OCI-LY3 (cell line): ENCODE results near the gene COX17.

Source experiments
- H2AFZ ChIP-seq: fragments of 200-600, 300-600 bp; shearing (Covaris generic); 2 replicates; pipeline ENCODE4 v1.6.0; 2014; ENCODE audit warnings: antibody characterized with exemption, low read depth, low read length
- H3K27ac ChIP-seq: fragments of 200-600, 300-600 bp; sonication (generic); 2 replicates; pipeline ENCODE4 v1.5.1; 2014; ENCODE audit warnings: mild to moderate bottlenecking, low read length, moderate library complexity, mixed read lengths
- H3K27me3 ChIP-seq: fragments of 200-600, 300-600 bp; sonication (generic); 2 replicates; pipeline ENCODE4 v1.6.1; 2014; ENCODE audit warnings: low read depth, low read length, mixed read lengths
- H3K36me3 ChIP-seq: fragments of 200-600, 300-600 bp; sonication (generic); replicated peaks from 2 replicates; pipeline ENCODE3; 2014; ENCODE audit warnings: low read depth, low read length, mixed read lengths
- H3K4me1 ChIP-seq: fragments of 300-600, 200-600 bp; sonication (generic); 2 replicates; pipeline ENCODE4 v1.6.1; 2014; ENCODE audit warnings: low read length, mixed read lengths
- H3K4me2 ChIP-seq: fragments of 200-600, 300-600 bp; sonication (generic); 2 replicates; pipeline ENCODE4 v1.6.1; 2014; ENCODE audit warnings: low read length, mixed read lengths
- H3K4me3 ChIP-seq: fragments of 300-600, 200-600 bp; sonication (generic); 2 replicates; pipeline ENCODE4 v1.5.1; 2014; ENCODE audit warnings: antibody characterized with exemption, mild to moderate bottlenecking, low read length, moderate library complexity
- H3K79me2 ChIP-seq: fragments of 300-600, 200-600 bp; shearing (Covaris generic); 2 replicates; pipeline ENCODE4 v1.6.1; 2014; ENCODE audit warnings: mild to moderate bottlenecking, low read length, mixed read lengths
- H3K9ac ChIP-seq: fragments of 300-600, 200-600 bp; shearing (Covaris generic); 2 replicates; pipeline ENCODE4 v1.6.0; 2014; ENCODE audit warnings: mild to moderate bottlenecking, low read length, moderate library complexity
- H3K9me3 ChIP-seq: fragments of 200-600, 300-600 bp; shearing (Covaris generic); 2 replicates; pipeline ENCODE4 v1.6.1; 2014; ENCODE audit warnings: low read length, mixed read lengths; ENCODE audit not compliant: insufficient read depth
- H4K20me1 ChIP-seq: fragments of 200-600, 300-600 bp; sonication (generic); 2 replicates; pipeline ENCODE4 v1.6.1; 2016; ENCODE audit warnings: low read length, mixed read lengths; ENCODE audit not compliant: insufficient read depth
- CTCF ChIP-seq: fragments of 200-600, 300-600 bp; sonication (generic); IDR thresholded peaks from 2 replicates; pipeline ENCODE4 v1.5.1; 2014; ENCODE audit warnings: antibody characterized with exemption, low read length, low read depth
- EZH2phosphoT487 ChIP-seq: fragments of 200-600 bp; shearing (Covaris generic); IDR thresholded peaks from 2 replicates; pipeline ENCODE4 v1.6.1; 2018; ENCODE audit warnings: antibody characterized with exemption, mixed run types, low read depth

Gene COX17

GRCh38 chr3:119630128-119630879 lies 46.9 kb downstream of the COX17 start:
- peaks cover 50% of the 10 kb centered on the region for H3K4me1 ChIP-seq
- no peak overlapping the region for H2AFZ ChIP-seq
- H3K79me2 ChIP-seq = no peaks in the 10 kb centered on the region
- peak overlapping the region; percentile 8; the same call in 1 of the 2 replicates for H3K27ac ChIP-seq
- no peaks in the 10 kb centered on the region for H3K36me3 ChIP-seq
- no peak for TF ChIP-seq EZH2phosphoT487
- TF ChIP-seq CTCF = no peak
- no peaks in the 10 kb centered on the region for H3K9me3 ChIP-seq
- H3K9ac ChIP-seq = no peak overlapping the region
- H4K20me1 ChIP-seq = no peaks in the 10 kb centered on the region
- no peak overlapping the region for H3K4me2 ChIP-seq
- H3K4me3 ChIP-seq = no peak overlapping the region
- no peaks in the 10 kb centered on the region for H3K27me3 ChIP-seq

GRCh38 chr3:119628816-119629445 lies 48.3 kb downstream of the COX17 start:
- no peaks in the 10 kb centered on the region for H3K36me3 ChIP-seq
- TF ChIP-seq CTCF (no peak), EZH2phosphoT487 (no peak)

GRCh38 chr3:119628390-119628789 lies 48.8 kb downstream of the COX17 start:
- Histone ChIP-seq H3K27me3 (no peaks in the 10 kb centered on the region), H3K4me2 (peak overlapping the region; percentile 89), H2AFZ (peak overlapping the region; percentile 89), H3K9me3 (no peaks in the 10 kb centered on the region), H3K79me2 (no peaks in the 10 kb centered on the region), H3K9ac (peak overlapping the region; percentile 60), H3K4me1 (peaks cover 52% of the 10 kb centered on the region), H3K36me3 (no peaks in the 10 kb centered on the region), H3K27ac (peak overlapping the region; percentile 80), H3K4me3 (peak overlapping the region; percentile 60), H4K20me1 (no peaks in the 10 kb centered on the region)
- TF ChIP-seq EZH2phosphoT487 (no peak), CTCF (no peak)

More at GRCh38 chr3:119628816-119629445, 48.3 kb downstream of the COX17 start:
- no peaks in the 10 kb centered on the region for H3K27me3 ChIP-seq
- peak overlapping the region; percentile 80 for H3K27ac ChIP-seq
- H3K9me3 ChIP-seq = no peaks in the 10 kb centered on the region
- H3K79me2 ChIP-seq = no peaks in the 10 kb centered on the region
- peak overlapping the region; percentile 60 for H3K4me3 ChIP-seq
- 0 out of 2 replicates have a peak overlapping the region, but pooled peaks have one; percentile 89 for H2AFZ ChIP-seq
- peak overlapping the region; percentile 60 for H3K9ac ChIP-seq
- peak overlapping the region; percentile 89 for H3K4me2 ChIP-seq
- no peaks in the 10 kb centered on the region for H4K20me1 ChIP-seq
- peaks cover 52% of the 10 kb centered on the region for H3K4me1 ChIP-seq

GRCh38 chr3:119627461-119627860 lies 49.7 kb downstream of the COX17 start:
- Histone ChIP-seq H3K27ac (peak overlapping the region; percentile 80), H3K9ac (peak overlapping the region; percentile 60), H3K4me3 (peak overlapping the region; percentile 60), H3K4me1 (peaks cover 52% of the 10 kb centered on the region), H2AFZ (peak overlapping the region; percentile 89), H3K9me3 (no peaks in the 10 kb centered on the region), H3K79me2 (no peaks in the 10 kb centered on the region), H3K36me3 (no peaks in the 10 kb centered on the region), H3K4me2 (peak overlapping the region; percentile 89), H4K20me1 (no peaks in the 10 kb centered on the region), H3K27me3 (no peaks in the 10 kb centered on the region)
- TF ChIP-seq CTCF (peak; percentile 19; the same call in 1 of the 2 replicates), EZH2phosphoT487 (no peak)
